GM19351 (cell line): ENCODE data around the gene TPP1.

Experiments used
- ATAC-seq: cut with Tn5 transposase; IDR thresholded peaks from one replicate; pipeline ENCODE4 v1.9.1; 2021; ENCODE audit warnings: mild to moderate bottlenecking, moderate library complexity; ENCODE audit not compliant: unreplicated experiment

TPP1 gene

GRCh38 chr11:6619004-6619745, at the start of gene TPP1:
TSS of gene TPP1 (minus strand) at chr11:6619422. CDS start at chr11:6619400, 22 bp downstream.
- peak; percentile 98 for ATAC-seq

- ATAC-seq, result peak; percentile 80
Observed at GRCh38 chr11:6667733-6668374, 48.6 kb upstream of the TPP1 start.

- no peak for ATAC-seq
Observed at GRCh38 chr11:6666302-6667183, 47.3 kb upstream of the TPP1 start.

GRCh38 chr11:6664551-6664950, 45.3 kb upstream of the TPP1 start:
- ATAC-seq, result no peak

GRCh38 chr11:6663794-6664469, 44.7 kb upstream of the TPP1 start:
- no peak for ATAC-seq

- no peak for ATAC-seq
Observed at GRCh38 chr11:6660712-6661111, 41.5 kb upstream of the TPP1 start.

- no peak for ATAC-seq
Observed at GRCh38 chr11:6658647-6659046, 39.4 kb upstream of the TPP1 start.

- no peak for ATAC-seq
Observed at GRCh38 chr11:6657346-6657745, 38.1 kb upstream of the TPP1 start.

- no peak for ATAC-seq
Observed at GRCh38 chr11:6656936-6657335, 37.7 kb upstream of the TPP1 start.

GRCh38 chr11:6656584-6656915, 37.3 kb upstream of the TPP1 start:
- ATAC-seq, result no peak

GRCh38 chr11:6655790-6656583, 36.8 kb upstream of the TPP1 start, which contains the start of gene DCHS1:
TSS of gene DCHS1 (minus strand) at chr11:6655809. CDS start at chr11:6641613, 14,196 bp downstream.
- no peak for ATAC-seq

- no peak for ATAC-seq
Observed at GRCh38 chr11:6655020-6655789, 36.0 kb upstream of the TPP1 start.

GRCh38 chr11:6654281-6655019, 35.2 kb upstream of the TPP1 start:
- no peak for ATAC-seq

- ATAC-seq, result no peak
Observed at GRCh38 chr11:6653656-6654055, 34.4 kb upstream of the TPP1 start.

- no peak for ATAC-seq
Observed at GRCh38 chr11:6653097-6653496, 33.9 kb upstream of the TPP1 start.

- ATAC-seq, result no peak
Observed at GRCh38 chr11:6652182-6652581, 33.0 kb upstream of the TPP1 start.

GRCh38 chr11:6650980-6651379, 31.8 kb upstream of the TPP1 start:
- ATAC-seq, result no peak

GRCh38 chr11:6650104-6650503, 30.9 kb upstream of the TPP1 start:
- ATAC-seq, result no peak

GRCh38 chr11:6648501-6648900, 29.3 kb upstream of the TPP1 start:
- no peak for ATAC-seq
